ENCODE data around the gene NFKBIE.

NFKBIE gene

DNA sequence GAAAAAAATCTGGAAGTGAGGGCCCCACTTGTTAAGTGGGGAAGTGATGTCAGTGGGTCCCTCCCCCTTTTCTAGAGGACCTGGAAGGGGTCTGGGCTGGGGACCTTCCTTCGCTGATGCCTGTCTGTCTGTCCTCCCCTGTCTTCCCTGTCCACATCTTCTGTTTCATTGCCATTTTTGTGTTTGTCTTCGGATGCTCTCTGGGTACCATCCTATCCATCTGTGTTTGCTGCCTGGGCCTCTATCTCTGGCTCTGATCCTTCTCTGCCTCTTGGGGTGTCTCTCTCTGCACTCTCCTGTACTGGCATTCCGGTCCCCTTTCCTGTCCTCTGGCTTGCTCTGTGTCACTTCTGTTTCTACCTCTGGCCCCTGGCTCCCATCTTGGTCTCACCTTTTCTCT lies 7.2 kb upstream of the NFKBIE start:
- no peak for DNase-seq

- DNase-seq: no peak
Measured at GRCh38 chr6:44271914-44272313, 6.6 kb upstream of the NFKBIE start.

GRCh38 chr6:44271406-44271723 lies 6.0 kb upstream of the NFKBIE start:
- DNase-seq: no peak

DNA sequence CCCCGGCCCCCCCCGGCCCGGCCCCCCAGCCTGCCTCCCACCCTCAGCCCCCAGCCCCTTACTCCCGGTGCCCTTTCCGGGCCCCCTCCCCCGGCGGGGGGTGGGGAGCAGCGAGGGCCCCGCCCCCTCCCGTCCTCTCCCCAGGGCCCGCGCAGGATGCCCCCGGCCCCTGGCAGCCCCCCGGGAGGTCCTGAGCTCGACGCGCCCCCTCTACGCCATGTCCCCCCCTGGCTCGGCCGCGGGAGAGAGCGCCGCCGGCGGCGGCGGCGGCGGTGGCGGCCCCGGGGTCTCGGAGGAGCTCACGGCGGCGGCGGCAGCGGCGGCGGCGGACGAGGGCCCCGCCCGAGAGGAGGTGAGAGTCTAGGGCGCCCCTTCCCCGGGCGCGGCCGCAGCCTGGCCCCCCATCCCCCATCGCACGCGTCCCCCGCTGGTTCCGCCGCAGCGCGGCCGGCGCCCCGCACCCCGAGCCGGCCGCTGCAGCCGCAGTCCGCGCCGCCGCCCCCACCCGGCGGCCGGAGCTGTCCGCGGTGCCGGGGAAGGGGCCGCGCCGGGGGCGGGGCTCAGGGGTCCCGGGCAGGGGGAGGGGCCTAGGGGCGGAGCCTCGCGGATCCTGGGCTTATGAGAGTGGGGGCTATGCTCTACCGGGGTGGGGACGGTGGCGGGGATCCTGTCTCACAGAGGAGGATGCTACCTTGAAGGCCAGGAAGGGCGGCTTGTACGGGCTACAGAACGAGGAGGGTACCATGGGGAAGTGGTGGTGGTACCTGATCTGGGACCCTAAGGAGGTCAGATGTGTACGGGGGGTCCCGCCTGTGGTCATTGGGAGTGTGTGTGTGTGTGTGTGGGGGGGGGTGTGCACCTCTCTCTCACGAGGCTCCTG lies 5.4 kb upstream of the NFKBIE start:
- no peak for DNase-seq

DNA sequence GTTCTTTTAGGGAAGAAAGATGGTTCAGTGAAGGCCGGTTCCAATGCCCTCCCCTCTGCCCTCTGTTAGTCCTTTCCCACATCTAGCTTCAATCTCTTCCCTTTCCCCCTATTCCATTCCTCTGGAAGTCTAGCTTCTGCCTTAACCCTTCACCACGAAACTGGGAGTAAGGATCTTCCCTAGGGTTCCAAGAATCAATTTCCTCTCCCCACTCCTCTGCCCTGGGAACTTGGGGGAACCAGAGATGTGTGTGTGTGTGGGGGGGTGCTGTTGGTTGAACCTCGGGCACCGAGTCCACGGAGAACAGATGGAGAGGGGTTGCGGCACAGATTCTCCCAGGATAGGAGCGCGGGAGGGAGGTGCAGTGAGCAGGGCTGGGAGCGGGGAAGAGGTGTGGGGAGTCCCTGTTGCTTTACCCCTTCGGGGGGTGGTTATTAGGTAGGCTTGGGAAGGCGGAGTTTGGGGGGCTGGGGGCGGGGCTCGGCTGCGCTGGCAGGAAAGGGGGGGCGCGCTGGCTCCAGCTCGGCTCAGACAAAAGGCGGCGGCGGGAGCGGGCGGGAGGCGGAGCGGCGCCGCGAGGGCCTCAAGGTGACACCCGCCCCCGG lies 4.7 kb upstream of the NFKBIE start, which contains the start of gene TMEM151B:
TSS of gene TMEM151B (plus strand) at position 530 of the 605 bp plus-strand sequence. CDS start 293 bp downstream, outside the sequence.
- no peak for DNase-seq

GRCh38 chr6:44269178-44269920 lies 4.0 kb upstream of the NFKBIE start:
- DNase-seq: peak; percentile 58 to 77

GRCh38 chr6:44268095-44268628 lies 2.8 kb upstream of the NFKBIE start:
- DNase-seq: peak in 1 of 2 donors; percentile 42

DNA sequence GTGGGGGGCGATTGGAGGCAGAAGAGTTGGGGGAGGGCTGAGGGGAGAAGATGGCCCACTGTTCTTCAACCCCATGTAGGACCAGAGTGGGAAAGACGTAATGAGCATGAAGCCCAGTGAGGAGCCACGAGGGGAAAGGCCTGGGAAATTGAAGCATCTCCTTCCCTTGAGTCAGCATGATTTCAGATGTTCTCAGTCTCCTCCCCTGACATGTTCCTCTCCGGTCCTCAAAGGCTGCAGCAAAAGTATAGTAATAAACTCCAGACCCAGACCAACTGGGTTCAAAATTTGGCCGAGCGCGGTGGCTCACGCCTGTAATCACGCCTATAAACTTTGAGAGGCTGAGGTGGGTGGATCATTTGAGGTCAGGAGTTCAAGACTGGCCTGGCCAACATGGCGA lies 1.9 kb upstream of the NFKBIE start:
- no peak for DNase-seq

GRCh38 chr6:44266347-44266746 lies 996 bp upstream of the NFKBIE start:
- no peak for DNase-seq

DNA sequence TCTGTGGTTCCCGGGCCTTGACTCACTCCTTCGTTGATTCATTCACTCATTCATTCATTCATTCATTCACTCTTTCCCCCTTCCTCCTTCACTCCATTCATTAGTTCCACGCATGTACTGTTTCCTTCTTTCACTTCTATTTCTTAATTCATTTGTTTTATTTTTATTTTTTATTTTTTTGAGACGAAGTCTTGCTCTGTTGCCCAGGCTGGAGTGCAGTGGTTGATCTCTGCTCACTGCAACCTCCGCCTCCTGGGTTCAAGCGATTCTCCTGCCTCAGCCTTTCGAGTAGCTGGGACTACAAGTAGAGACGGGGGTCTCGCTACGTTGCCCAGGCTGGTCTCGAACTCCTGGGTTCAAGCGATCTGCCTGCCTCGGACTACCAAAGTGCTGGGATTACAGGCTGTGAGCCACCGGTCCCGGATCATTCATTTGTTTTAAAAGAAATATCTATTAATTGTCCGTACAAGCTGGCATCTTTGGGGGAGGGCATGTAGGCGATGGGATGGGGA lies 427 bp upstream of the NFKBIE start:
- no peak for DNase-seq

GRCh38 chr6:44264154-44265006 lies 971 bp downstream of the NFKBIE start:
- DNase-seq: peak; percentile 78 to 86

GRCh38 chr6:44263354-44264100 lies 1.8 kb downstream of the NFKBIE start:
- DNase-seq: peak; percentile 49 to 73

DNA sequence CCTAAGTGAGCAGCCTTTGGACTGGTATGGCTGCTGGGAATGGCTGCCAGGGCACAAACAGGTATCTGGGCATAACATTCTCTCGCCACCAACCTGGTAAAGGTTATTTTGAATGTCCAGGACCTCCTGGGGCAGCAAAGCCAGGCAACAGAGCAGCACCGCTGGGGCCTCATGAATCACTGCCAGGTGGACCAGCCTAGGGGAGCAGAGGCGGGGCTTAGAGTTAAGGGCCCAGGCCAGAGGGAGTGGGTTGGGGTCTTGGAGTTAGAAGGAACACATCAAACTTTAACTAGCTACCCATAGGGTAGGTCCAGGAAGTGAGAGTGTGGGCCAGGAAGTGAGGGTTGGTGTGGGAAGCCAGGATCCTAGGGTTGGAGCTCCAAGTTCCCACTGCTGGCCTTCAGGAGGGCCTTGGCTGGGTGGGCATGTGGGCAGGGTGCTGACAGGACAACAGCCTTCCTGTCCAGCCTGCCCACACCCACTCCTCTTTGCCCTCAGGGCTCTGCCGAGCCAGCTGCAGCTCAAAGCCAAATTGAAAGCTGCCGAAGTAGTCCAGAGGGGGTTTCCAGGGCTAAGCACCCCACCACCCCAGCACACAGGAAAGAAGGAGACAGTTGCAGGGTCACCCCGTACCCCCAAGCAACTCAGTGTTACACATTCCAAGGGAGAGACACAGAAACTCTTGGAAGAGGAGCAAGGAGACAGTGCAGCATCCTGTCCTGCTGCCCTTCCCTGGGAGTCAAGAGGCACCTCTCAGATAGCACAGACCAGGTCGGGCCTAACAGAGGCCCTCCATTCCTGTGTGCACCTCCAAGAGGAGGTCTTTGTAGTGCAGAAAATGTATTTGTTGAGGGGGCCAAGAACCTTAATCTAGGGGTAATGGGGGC lies 2.6 kb downstream of the NFKBIE start:
- peak in 1 of 2 donors; percentile 67 for DNase-seq

GRCh38 chr6:44261581-44261980 lies 3.8 kb downstream of the NFKBIE start:
- no peak for DNase-seq

DNA sequence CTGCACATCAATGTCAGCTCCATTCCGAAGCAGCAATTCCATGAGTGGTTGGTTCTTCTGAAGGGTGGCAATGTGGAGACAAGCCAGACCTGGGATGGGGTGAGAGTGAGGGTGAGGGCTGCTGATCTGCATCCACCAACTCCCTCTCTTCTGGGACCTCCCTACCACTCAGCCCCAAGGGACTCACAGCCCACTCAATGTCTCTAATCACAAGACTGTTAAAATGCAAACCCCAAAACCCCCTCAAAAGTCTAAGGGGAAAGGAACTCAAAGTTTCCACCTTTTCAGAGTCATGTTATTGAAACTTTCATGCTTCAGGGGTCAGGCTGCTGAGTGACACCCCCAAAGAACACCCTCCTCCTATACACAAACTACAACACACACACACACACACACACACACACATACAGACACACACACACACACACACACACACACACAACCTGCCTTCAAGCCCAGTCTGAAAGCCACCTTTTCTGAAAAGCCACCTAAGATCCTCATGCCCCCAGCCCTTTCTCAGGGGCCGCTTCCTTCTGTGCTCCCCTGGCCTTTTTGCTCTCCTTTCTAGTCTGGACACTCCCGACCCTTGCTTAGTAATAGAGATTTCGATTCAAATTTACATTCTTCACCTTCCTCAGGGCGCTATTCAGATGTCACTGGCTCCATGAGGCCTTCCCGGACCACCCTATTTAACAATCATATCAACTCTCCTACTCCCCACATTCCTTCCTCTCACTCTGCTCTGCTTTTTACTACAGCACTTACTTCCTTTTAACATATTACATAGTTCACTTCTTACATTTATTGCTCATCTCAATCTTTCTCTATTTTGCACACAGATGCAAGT lies 4.7 kb downstream of the NFKBIE start:
- no peak for DNase-seq

DNA sequence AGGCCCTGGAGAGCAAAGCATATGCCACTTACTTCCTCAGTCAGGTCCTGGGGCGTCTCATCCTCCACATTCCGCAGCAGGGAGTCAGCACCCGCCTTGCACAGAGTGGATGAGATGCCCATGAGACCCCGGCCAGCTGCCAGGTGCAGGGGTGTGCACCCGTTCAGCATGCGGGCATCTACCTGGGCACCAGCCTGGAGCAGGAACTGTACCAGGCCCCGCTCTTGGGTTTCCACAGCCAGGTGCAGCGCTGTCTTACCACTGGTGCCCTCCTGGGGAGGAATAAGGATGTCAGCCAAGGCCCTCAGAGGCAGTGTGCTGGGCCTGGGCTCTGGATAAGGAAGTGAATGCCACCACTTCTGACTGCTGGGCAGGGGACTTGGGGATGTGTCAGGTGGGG lies 5.3 kb downstream of the NFKBIE start:
- DNase-seq: no peak

- no peak for DNase-seq
Measured at GRCh38 chr6:44258921-44259320, 6.4 kb downstream of the NFKBIE start.

DNA sequence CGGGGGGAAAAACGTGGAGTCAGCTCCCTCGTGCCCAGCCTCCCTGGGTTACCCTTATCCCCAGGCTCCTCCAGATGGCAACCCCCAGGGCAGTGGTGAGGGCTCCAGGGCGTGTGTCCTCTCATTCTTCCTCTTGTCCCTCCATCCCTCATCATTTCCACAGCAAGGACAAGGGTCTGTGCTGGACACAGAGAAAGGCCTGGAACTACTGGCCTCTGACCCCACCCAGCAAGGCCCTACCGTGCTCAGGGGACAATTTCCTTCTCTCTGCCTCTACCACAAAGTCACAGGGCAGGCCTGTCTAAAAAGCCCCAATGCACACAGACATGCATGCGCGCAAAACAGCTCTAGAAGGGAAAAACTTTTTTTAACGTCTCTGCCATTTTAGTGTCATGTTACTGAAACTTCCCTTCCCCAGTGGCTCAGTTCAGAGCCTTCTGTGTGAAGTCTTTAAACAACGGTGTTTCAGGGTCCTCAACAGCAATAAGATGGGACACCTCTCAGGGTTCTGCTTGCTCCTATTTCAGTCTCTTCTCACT lies 7.0 kb downstream of the NFKBIE start:
- DNase-seq: no peak

All from inflammatory macrophage (primary cell).